ENCODE results near the gene C17orf114.
"Not testable (repeated sequence)": the region's sequence is repeated elsewhere in the genome, so short reads cannot be mapped to it uniquely, and the experiment has no call there.

The C17orf114 gene

DNA sequence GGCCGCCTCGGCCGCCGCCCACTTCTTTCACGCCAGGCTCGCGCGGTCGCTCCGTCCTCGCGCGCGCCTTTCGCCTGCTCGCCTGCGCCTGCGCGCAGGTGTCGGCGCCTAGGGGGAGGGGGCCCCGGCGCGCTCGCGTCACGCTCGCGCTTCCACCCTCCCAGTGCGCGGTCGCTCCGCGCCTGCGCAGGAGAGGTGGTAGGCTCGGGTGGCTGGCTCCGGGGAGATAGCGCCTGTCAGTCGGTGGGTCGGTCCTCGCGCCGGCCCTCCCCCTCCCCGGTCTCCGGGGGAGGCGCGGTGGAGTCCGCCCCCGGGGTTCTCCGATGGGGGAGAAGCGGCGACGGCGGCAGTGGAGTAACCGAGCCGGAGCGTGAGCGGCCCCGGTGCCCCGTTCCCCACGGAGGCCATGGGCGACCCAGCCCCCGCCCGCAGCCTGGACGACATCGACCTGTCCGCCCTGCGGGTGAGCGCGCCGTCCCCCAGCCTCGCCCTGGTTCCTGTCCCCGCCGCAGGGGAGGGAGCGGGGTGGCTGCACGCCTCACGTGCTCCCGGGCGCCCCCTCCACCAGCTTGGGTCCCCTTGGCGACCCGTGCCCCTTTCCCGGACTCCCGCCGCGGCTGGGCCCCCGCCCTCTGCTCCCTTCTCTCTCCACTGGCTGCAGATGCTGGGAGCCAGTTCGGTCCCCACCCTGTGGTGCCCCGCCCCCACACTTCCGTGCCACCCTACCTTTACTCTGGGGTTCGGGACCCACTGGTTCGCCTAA lies 31.2 kb upstream of the C17orf114 start, which contains the start of gene MINK1:
TSS of gene MINK1 (plus strand) at position 163 of the 763 bp plus-strand sequence. CDS start at position 407, 244 bp downstream.
- Histone ChIP-seq H2BK15ac (ENCODE audit: low read length) (no peak within 1 kb of the TSS), H3K27me3 (ENCODE audit: control insufficient read depth in 3 of 3, insufficient read depth in 3 of 3, low read depth in 1 of 3, low read length in 3 of 3) (no peaks in the 10 kb centered on the region), H2BK120ac (ENCODE audit: low read depth, low read length) (no peak within 1 kb of the TSS), H3K4me3 (ENCODE audit: low read length in 2 of 2) (peak within 1 kb of the TSS; percentile 78 to 97), H3K18ac (ENCODE audit: low read length) (peak within 1 kb of the TSS; percentile 97), H3K23ac (ENCODE audit: low read depth, low read length, poor library complexity) (peak within 1 kb of the TSS; percentile 92), H4K8ac (ENCODE audit: low read depth, low read length) (no peak within 1 kb of the TSS), H3K14ac (ENCODE audit: low read length) (peak within 1 kb of the TSS; percentile 67), H2BK5ac (ENCODE audit: low read length) (peak within 1 kb of the TSS; percentile 99), H3K36me3 (replicated peaks in 1 of 2; ENCODE audit: control insufficient read depth in 2 of 2, insufficient read depth in 2 of 2, low read length in 2 of 2) (peaks cover 4 to 18% of the 10 kb centered on the region in 2 donors), H2AFZ (ENCODE audit: low read length) (peak within 1 kb of the TSS; percentile 91), H3K79me1 (ENCODE audit: low read depth, low read length) (peaks cover 9% of the 10 kb centered on the region), H2AK5ac (ENCODE audit: low read depth, low read length) (peak within 1 kb of the TSS; percentile 60), H3K4me2 (ENCODE audit: insufficient read depth, low read length, poor library complexity, severe bottlenecking) (peak within 1 kb of the TSS; percentile 99), H3K4ac (ENCODE audit: low read length) (no peak within 1 kb of the TSS), H3K27ac (replicated peaks; ENCODE audit: low read length) (peak within 1 kb of the TSS; percentile 61), H4K91ac (ENCODE audit: low read depth, low read length, poor library complexity) (no peak within 1 kb of the TSS), H3K9me3 (replicated peaks in 1 of 2; ENCODE audit: control insufficient read depth in 2 of 2, insufficient read depth in 1 of 2, low read depth in 1 of 2, low read length in 2 of 2) (no peaks in the 10 kb centered on the region), H2BK12ac (ENCODE audit: low read length) (no peak within 1 kb of the TSS), H3K4me1 (ENCODE audit: control insufficient read depth in 2 of 2, insufficient read depth in 1 of 2, low read depth in 1 of 2, low read length in 2 of 2) (peaks cover 7 to 10% of the 10 kb centered on the region in 2 donors), H3K9ac (ENCODE audit: low read depth, low read length, poor library complexity) (peak within 1 kb of the TSS; percentile 98)
- no CpG with 5 or more reads among the region's 91 CpGs for WGBS, 2 donors (ENCODE audit: extremely low coverage in 2 of 2, insufficient read length in 2 of 2, insufficient replicate concordance in 1 of 2)
- DNase-seq (ENCODE audit: low spot score), result peak; percentile 90

DNA sequence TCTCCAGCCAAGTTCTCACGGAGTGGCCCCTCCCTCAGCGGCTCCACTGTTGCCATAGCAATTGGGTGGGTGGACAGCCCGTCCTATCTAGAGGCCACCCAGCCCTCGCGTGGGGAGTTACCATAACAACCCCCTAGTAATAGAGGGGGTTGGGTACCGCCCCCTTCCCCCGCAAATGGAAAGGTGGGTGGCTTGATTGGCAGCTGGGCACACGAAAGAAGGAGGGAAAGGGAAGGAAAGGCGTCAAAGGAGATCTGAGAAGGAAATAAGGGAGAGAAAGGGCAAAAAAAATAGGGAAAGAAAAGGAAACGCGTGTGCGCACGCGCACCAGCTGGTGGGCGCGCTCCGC lies 30.7 kb upstream of the C17orf114 start:
- not testable (repeated sequence) for H3K79me1 ChIP-seq (ENCODE audit: low read depth, low read length); H3K27me3 ChIP-seq (ENCODE audit: control insufficient read depth in 3 of 3, insufficient read depth in 3 of 3, low read depth in 1 of 3, low read length in 3 of 3); H2BK5ac ChIP-seq (ENCODE audit: low read length); H3K14ac ChIP-seq (ENCODE audit: low read length); H4K91ac ChIP-seq (ENCODE audit: low read depth, low read length, poor library complexity); H2AK5ac ChIP-seq (ENCODE audit: low read depth, low read length); H2BK120ac ChIP-seq (ENCODE audit: low read depth, low read length); DNase-seq (ENCODE audit: low spot score); H3K23ac ChIP-seq (ENCODE audit: low read depth, low read length, poor library complexity); H3K9me3 ChIP-seq (replicated peaks in 1 of 2; ENCODE audit: control insufficient read depth in 2 of 2, insufficient read depth in 1 of 2, low read depth in 1 of 2, low read length in 2 of 2); H3K4ac ChIP-seq (ENCODE audit: low read length); H3K9ac ChIP-seq (ENCODE audit: low read depth, low read length, poor library complexity); H2BK12ac ChIP-seq (ENCODE audit: low read length); H2BK15ac ChIP-seq (ENCODE audit: low read length); H3K4me1 ChIP-seq (ENCODE audit: control insufficient read depth in 2 of 2, insufficient read depth in 1 of 2, low read depth in 1 of 2, low read length in 2 of 2); H4K8ac ChIP-seq (ENCODE audit: low read depth, low read length)
- Histone ChIP-seq H3K36me3 (replicated peaks in 1 of 2; ENCODE audit: control insufficient read depth in 2 of 2, insufficient read depth in 2 of 2, low read length in 2 of 2) (peaks cover 2 to 12% of the 10 kb centered on the region in 2 donors), H3K4me2 (ENCODE audit: insufficient read depth, low read length, poor library complexity, severe bottlenecking) (peak overlapping the region; percentile 99), H3K4me3 (ENCODE audit: low read length in 2 of 2) (peak overlapping the region; percentile 78 to 97), H2AFZ (ENCODE audit: low read length) (peak overlapping the region; percentile 91), H3K27ac (replicated peaks; ENCODE audit: low read length) (peak overlapping the region; percentile 61), H3K18ac (ENCODE audit: low read length) (peak overlapping the region; percentile 59)
- WGBS, 2 donors (ENCODE audit: extremely low coverage in 2 of 2, insufficient read length in 2 of 2, insufficient replicate concordance in 1 of 2), result no CpG with 5 or more reads among the region's 17 CpGs

DNA sequence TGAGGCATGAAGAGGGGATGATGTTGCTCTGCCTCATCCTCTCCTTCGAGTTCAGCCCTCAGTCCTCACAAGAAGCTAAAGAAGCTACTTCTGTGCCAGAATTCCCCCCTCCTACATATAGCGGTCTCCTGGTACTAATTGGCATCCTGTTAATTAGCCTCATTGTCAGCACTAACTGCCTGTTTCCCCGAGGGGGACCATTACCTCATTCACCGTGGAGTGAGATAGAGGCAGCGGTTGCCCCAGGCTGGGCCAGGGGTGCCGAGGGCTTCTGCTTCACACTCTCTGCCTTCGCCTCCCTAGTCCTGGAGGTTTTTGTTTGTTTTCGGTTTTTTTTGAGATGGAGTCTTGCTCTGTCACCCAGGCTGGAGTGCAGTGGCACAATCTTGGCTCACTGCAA lies 25.3 kb upstream of the C17orf114 start:
- Histone ChIP-seq H3K27ac (replicated peaks; ENCODE audit: low read length) (no peak overlapping the region), H3K4me3 (ENCODE audit: low read length in 2 of 2) (no peak overlapping the region), H3K27me3 (ENCODE audit: control insufficient read depth in 3 of 3, insufficient read depth in 3 of 3, low read depth in 1 of 3, low read length in 3 of 3) (no peaks in the 10 kb centered on the region), H2BK120ac (ENCODE audit: low read depth, low read length) (no peak overlapping the region), H2AFZ (ENCODE audit: low read length) (no peak overlapping the region), H3K9me3 (replicated peaks in 1 of 2; ENCODE audit: control insufficient read depth in 2 of 2, insufficient read depth in 1 of 2, low read depth in 1 of 2, low read length in 2 of 2) (no peaks in the 10 kb centered on the region), H3K4me1 (ENCODE audit: control insufficient read depth in 2 of 2, insufficient read depth in 1 of 2, low read depth in 1 of 2, low read length in 2 of 2) (peaks cover 0 to 3% of the 10 kb centered on the region in 2 donors), H2BK15ac (ENCODE audit: low read length) (no peak overlapping the region), H3K18ac (ENCODE audit: low read length) (no peak overlapping the region), H3K9ac (ENCODE audit: low read depth, low read length, poor library complexity) (no peak overlapping the region), H2AK5ac (ENCODE audit: low read depth, low read length) (no peak overlapping the region), H4K91ac (ENCODE audit: low read depth, low read length, poor library complexity) (no peak overlapping the region), H2BK5ac (ENCODE audit: low read length) (no peak overlapping the region), H3K4ac (ENCODE audit: low read length) (no peak overlapping the region), H2BK12ac (ENCODE audit: low read length) (no peak overlapping the region), H3K23ac (ENCODE audit: low read depth, low read length, poor library complexity) (no peak overlapping the region), H3K14ac (ENCODE audit: low read length) (no peak overlapping the region), H3K36me3 (replicated peaks in 1 of 2; ENCODE audit: control insufficient read depth in 2 of 2, insufficient read depth in 2 of 2, low read length in 2 of 2) (peaks cover 9 to 14% of the 10 kb centered on the region in 2 donors), H4K8ac (ENCODE audit: low read depth, low read length) (no peak overlapping the region), H3K4me2 (ENCODE audit: insufficient read depth, low read length, poor library complexity, severe bottlenecking) (no peak overlapping the region), H3K79me1 (ENCODE audit: low read depth, low read length) (no peaks in the 10 kb centered on the region)
- no CpG with 5 or more reads among the region's 8 CpGs for WGBS, 2 donors (ENCODE audit: extremely low coverage in 2 of 2, insufficient read length in 2 of 2, insufficient replicate concordance in 1 of 2)
- DNase-seq (ENCODE audit: low spot score), result no peak

DNA sequence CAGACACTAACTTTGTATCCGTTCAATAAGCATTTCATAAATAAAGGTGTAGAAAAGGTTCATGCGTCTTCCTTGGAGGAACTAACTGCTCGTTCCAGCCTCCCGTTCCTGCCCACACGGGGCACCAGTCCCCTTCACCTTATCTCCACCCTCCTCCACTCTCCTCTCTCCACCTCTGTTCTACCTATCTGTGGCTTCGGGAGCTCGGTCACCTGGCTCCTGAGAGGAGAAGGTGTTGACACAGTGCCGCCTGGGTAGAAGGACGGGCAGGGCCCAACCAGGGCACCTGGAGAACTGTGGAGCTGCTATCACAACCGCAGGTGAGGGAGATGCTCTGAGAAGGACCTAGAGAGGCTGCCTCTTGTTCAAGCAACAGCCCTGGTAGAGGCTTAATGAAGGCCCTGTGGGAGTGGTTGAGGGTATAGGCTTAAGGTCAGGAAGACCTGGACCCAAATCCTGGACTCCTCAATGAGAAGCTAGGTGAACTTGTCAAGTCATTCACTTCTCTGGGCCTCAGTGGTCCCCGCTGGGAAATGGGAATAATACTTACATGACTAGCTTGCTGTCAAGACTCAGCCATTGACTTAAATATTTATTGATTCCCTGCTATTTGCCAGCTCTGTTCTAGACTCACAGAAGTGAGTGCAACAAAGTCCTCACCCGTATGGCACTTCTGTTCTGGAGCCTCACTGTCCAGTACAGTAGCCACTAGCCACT lies 21.4 kb upstream of the C17orf114 start:
- H3K36me3 ChIP-seq (replicated peaks in 1 of 2; ENCODE audit: control insufficient read depth in 2 of 2, insufficient read depth in 2 of 2, low read length in 2 of 2), result peaks cover 14 to 37% of the 10 kb centered on the region in 2 donors
- no peak for DNase-seq (ENCODE audit: low spot score)
- H4K91ac ChIP-seq (ENCODE audit: low read depth, low read length, poor library complexity), result no peak overlapping the region
- no peak overlapping the region for H3K18ac ChIP-seq (ENCODE audit: low read length)
- H3K23ac ChIP-seq (ENCODE audit: low read depth, low read length, poor library complexity), result no peak overlapping the region
- H3K79me1 ChIP-seq (ENCODE audit: low read depth, low read length), result no peaks in the 10 kb centered on the region
- no peaks in the 10 kb centered on the region for H3K9me3 ChIP-seq (replicated peaks in 1 of 2; ENCODE audit: control insufficient read depth in 2 of 2, insufficient read depth in 1 of 2, low read depth in 1 of 2, low read length in 2 of 2)
- no CpG with 5 or more reads among the region's 12 CpGs for WGBS, 2 donors (ENCODE audit: extremely low coverage in 2 of 2, insufficient read length in 2 of 2, insufficient replicate concordance in 1 of 2)
- H4K8ac ChIP-seq (ENCODE audit: low read depth, low read length), result no peak overlapping the region
- H3K27me3 ChIP-seq (ENCODE audit: control insufficient read depth in 3 of 3, insufficient read depth in 3 of 3, low read depth in 1 of 3, low read length in 3 of 3), result no peaks in the 10 kb centered on the region
- no peak overlapping the region for H3K14ac ChIP-seq (ENCODE audit: low read length)
- H3K4me1 ChIP-seq (ENCODE audit: control insufficient read depth in 2 of 2, insufficient read depth in 1 of 2, low read depth in 1 of 2, low read length in 2 of 2), result peaks cover 0 to 3% of the 10 kb centered on the region in 2 donors
- no peak overlapping the region for H3K4me3 ChIP-seq (ENCODE audit: low read length in 2 of 2)
- no peak overlapping the region for H2BK15ac ChIP-seq (ENCODE audit: low read length)
- H3K4ac ChIP-seq (ENCODE audit: low read length), result no peak overlapping the region
- H2AK5ac ChIP-seq (ENCODE audit: low read depth, low read length), result no peak overlapping the region
- no peak overlapping the region for H2BK120ac ChIP-seq (ENCODE audit: low read depth, low read length)
- no peak overlapping the region for H2AFZ ChIP-seq (ENCODE audit: low read length)
- H3K4me2 ChIP-seq (ENCODE audit: insufficient read depth, low read length, poor library complexity, severe bottlenecking), result no peak overlapping the region
- H3K27ac ChIP-seq (replicated peaks; ENCODE audit: low read length), result no peak overlapping the region
- no peak overlapping the region for H2BK12ac ChIP-seq (ENCODE audit: low read length)
- no peak overlapping the region for H3K9ac ChIP-seq (ENCODE audit: low read depth, low read length, poor library complexity)
- peak overlapping the region; percentile 71 for H2BK5ac ChIP-seq (ENCODE audit: low read length)

Data from neuronal stem cell (in vitro differentiated cells).